Activated CD4-positive, alpha-beta T cell treated with anti-CD3 and anti-CD28 coated beads, Interleukin-2, amount 50 U/mL, for 24 hours (primary cell): Measurements from ENCODE around the gene GALNT10.

Experiments used
- DNase-seq, 2 donors: peaks; one replicate each; pipeline ENCODE4 v3.0.0-alpha.2; 2020; ENCODE audit warnings: low read depth in 1 of 2, low spot score in 1 of 2

GALNT10 gene

GRCh38 chr5:154466671-154467070 is 276.1 kb downstream of the GALNT10 start:
- no peak for DNase-seq

GRCh38 chr5:154467655-154468354 is 277.3 kb downstream of the GALNT10 start:
- DNase-seq, result peak; percentile 66 to 69

GRCh38 chr5:154470137-154470536 is 279.6 kb downstream of the GALNT10 start:
- no peak for DNase-seq
